B cell (primary cell): ENCODE results near the gene USP17L30.
"Not testable (repeated sequence)": the region's sequence is repeated elsewhere in the genome, so short reads cannot be mapped to it uniquely, and the experiment has no call there.

ENCODE experiments used
- EZH2 ChIP-seq: IDR thresholded peaks from 2 replicates; pipeline ENCODE4 v1.6.1; 2012; ENCODE audit warnings: borderline replicate concordance, low read depth, mild to moderate bottlenecking, moderate library complexity, low read length; ENCODE audit not compliant: insufficient read depth, poor library complexity, severe bottlenecking
- TF ChIP-seq, protein P1 (sequence below): fragments of 200-600 bp; IDR thresholded peaks from one replicate; pipeline ENCODE4 v1.8.0; 2022; ENCODE audit warnings: antibody characterized with exemption, mild to moderate bottlenecking

DNA sequence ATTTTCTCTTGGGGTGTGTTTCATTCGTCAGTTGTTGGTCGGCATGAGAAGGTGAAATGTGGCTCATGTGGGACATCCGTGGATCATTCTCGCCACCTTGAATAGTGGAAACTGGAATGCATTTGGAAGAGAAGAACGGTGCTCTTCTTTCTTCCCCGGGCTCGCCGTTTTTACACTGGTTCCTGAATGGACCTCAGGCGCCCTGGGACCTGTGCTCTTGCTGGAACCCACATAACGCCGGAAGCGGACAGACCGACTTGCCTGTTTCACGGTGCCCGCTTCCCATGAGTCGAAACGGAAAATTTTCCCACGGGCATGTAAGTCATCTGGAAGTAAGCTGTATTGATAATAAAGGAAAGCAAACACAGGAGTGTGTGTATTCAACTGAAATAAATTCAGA is 12.1 kb upstream of the USP17L30 start:
- TF ChIP-seq, protein P1, sequence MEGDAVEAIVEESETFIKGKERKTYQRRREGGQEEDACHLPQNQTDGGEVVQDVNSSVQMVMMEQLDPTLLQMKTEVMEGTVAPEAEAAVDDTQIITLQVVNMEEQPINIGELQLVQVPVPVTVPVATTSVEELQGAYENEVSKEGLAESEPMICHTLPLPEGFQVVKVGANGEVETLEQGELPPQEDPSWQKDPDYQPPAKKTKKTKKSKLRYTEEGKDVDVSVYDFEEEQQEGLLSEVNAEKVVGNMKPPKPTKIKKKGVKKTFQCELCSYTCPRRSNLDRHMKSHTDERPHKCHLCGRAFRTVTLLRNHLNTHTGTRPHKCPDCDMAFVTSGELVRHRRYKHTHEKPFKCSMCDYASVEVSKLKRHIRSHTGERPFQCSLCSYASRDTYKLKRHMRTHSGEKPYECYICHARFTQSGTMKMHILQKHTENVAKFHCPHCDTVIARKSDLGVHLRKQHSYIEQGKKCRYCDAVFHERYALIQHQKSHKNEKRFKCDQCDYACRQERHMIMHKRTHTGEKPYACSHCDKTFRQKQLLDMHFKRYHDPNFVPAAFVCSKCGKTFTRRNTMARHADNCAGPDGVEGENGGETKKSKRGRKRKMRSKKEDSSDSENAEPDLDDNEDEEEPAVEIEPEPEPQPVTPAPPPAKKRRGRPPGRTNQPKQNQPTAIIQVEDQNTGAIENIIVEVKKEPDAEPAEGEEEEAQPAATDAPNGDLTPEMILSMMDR, result not testable (repeated sequence)
- TF ChIP-seq EZH2, result not testable (repeated sequence)
